ENCODE measurements around the gene SLC50A1.

The SLC50A1 gene, protein sequence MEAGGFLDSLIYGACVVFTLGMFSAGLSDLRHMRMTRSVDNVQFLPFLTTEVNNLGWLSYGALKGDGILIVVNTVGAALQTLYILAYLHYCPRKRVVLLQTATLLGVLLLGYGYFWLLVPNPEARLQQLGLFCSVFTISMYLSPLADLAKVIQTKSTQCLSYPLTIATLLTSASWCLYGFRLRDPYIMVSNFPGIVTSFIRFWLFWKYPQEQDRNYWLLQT

DNA sequence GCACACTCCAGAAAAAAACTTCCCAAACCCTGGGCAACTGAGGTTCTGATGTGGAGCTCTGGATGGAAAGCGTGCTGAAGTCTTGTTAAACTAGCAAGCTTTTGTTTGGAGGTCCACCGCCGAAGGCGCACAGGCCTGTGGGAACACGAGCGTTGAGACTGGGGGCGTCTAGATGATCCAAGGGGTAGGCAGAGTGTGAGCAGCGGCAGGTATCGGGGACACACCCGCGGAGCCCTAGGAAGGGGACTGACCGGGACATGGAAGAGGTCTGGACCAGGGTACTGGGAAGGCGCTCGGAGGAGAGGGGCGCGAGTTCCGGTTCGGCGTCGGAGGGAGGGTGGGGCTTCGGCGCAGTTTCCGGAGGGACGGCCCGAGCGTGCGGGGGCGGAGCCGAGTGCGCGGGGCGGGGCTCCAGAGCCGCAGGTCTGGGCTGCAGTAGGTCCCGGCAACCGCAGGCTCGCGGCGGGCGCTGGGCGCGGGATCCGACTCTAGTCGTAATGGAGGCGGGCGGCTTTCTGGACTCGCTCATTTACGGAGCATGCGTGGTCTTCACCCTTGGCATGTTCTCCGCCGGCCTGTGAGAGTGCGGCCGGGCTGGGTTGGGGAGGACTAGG, at the start of gene SLC50A1:
TSS of gene SLC50A1 (plus strand) at position 438 of the 614 bp plus-strand sequence. CDS start at position 498, 60 bp downstream.
- DNase-seq (ENCODE audit: low read depth, low spot score): no peak

DNA sequence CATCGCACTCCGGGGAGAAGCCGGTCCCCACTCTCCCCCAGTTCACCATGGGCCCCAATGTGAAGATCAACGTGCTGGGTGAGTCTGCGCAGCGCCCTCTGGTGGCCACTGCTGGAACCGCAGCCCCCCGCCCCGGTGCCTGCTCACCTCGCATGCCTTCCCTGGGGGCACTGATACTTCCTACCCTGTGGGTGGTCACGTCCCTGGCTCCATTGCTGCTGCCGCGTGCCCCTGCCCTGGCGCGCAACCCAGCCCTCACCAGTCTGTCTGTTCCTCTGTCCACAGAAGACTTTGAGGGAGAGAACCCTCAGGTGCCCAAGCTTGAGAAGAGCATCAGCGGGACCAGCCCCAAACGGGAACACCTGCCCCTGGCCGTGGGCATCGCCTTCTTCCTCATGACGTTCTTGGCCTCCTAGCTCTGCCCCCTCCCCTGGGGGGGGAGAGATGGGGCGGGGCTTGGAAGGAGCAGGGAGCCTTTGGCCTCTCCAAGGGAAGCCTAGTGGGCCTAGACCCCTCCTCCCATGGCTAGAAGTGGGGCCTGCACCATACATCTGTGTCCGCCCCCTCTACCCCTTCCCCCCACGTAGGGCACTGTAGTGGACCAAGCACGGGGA, 49.4 kb upstream of the SLC50A1 start:
- DNase-seq (ENCODE audit: low read depth, low spot score): no peak

DNA sequence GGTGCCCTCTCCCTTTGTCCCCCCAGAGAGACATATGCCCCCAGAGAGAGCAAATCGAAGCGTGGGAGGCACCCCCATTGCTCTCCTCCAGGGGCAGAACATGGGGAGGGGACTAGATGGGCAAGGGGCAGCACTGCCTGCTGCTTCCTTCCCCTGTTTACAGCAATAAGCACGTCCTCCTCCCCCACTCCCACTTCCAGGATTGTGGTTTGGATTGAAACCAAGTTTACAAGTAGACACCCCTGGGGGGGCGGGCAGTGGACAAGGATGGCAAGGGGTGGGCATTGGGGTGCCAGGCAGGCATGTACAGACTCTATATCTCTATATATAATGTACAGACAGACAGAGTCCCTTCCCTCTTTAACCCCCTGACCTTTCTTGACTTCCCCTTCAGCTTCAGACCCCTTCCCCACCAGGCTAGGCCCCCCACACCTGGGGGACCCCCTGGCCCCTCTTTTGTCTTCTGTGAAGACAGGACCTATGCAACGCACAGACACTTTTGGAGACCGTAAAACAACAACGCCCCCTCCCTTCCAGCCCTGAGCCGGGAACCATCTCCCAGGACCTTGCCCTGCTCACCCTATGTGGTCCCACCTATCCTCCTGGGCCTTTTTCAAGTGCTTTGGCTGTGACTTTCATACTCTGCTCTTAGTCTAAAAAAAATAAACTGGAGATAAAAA, 48.7 kb upstream of the SLC50A1 start:
- DNase-seq (ENCODE audit: low read depth, low spot score): no peak

DNA sequence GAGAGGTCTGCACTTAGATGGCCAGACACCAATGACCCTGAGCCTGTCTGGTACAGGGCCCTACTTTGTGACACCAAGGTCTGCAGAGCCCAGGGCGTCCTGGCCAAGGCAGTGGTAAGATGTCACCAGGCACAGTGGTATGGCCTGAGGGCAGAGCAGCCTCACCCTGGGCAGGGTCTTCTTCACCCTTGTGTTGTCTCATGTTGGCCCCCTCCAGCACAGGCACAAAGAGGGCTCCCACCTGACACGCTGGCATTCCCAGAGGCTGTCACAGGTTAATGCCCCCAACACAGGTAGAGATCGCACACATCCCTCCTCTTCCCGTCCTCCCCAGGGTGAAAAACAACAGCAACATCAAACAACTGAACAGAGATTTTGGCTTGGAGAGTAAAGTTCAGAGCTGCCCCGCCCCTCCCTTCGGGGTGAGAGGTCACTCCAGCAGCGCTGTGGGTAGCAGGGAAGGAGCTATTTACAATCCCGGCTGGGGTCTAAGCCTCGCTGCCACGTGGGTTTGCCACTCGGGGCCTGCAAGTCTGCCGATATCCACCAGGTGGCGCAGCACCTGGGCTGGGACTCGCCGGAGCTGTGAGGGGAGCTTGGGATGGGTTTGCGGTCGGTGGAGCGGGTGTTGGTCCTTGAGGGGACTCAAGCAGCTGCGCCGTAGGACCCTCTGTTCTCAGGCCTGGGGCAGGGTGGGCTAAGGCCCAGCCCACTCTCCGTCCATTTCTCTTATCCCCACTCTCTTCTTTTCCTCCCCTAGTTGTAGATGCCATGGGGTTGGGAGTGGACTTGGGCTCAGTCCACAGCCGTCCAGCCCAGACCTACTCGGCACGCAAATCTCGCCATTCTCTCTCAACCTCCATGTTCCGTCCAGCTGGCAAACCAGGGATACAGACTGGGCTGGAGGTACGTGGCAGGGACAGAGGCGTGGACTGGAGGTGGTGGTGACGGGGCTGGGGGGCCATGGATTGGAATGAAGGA, 44.3 kb upstream of the SLC50A1 start:
- no peak for DNase-seq (ENCODE audit: low read depth, low spot score)

DNA sequence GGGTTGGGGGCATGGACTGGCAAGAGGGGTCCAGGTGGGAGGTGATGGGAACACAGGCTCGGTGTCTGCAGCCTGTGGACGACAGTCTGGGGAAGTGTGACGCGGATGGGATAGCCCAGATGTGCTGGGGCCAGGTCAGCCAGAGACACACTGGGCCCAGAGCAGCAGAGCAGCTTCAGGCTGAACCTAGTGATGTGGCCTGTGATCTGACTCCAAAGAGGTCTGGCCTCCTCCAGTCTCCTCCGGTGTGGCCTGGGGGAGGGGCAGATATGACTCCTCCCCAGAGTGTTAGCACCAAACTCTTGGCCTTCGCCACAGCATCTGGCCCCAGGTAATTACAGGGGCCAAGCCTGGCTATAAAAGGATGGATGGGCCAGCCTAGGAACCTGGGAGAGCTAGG, 43.5 kb upstream of the SLC50A1 start:
- DNase-seq (ENCODE audit: low read depth, low spot score): no peak

DNA sequence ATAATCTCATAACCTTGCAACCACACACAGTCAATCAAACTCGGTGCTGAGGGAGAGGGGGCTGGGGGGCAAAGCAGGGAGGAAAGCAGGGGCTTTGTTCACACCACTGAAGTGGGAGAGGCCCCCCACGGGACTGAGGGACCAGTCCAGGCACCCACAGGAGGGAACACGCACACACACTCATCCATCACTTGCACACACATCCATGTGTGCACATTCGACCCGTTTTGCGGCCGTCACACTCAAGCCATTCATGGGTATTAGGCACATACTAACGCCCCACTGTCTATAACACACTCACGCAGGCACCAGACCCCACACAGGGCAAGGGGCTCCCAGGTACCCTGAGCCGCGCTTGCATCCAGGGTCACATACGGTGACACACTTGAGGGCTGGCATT, 43.0 kb upstream of the SLC50A1 start:
- DNase-seq (ENCODE audit: low read depth, low spot score): no peak

DNA sequence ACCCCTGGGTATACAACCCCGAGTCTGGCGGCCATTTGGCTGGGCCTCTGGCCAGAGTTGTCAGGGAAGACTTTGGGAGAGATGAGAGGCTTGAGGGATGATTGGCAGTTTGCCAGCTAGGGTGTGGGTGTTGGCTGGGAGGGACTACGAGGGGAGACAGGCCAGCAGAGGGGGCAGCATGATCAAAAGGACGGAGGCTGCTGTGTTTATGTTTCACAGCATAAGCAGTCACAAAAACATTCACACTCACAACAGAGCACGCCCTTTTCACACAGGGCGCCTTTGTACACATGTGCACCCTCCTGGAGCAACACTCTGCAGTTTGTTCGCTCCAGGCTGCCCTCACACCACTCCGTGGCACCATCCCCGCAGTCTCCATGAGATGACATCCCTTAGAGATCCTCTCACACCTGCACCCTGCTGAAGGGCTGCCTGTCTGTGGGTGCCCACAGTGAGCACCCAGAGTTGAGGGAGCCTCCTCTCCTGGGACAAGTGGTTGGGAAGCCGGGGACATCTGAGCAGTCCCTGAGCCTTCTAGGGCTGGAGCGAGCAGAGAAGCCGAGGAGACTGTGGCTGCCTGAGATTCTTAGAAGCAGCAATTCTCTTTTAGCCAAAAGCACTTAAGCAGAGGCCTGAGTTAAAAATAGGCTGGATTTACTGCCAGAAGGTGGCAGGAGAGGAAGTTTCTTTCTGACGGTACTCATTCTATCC, 41.6 kb upstream of the SLC50A1 start:
- DNase-seq (ENCODE audit: low read depth, low spot score): no peak

DNA sequence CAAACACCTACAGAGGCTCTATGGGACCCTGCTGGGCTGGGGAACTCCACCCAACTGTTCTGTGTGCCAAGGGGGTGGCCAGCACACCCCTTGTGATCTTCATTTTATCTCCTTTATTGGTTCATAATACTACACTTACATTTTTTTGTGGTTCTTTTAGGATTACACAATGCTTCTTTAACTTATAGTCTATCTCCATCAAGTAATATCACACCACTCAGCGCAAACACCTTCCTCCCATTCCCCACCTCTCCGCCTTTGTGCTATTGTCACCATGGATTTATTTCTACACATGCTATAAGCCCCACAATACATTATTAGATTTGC, 41.1 kb upstream of the SLC50A1 start:
- no peak for DNase-seq (ENCODE audit: low read depth, low spot score)

DNA sequence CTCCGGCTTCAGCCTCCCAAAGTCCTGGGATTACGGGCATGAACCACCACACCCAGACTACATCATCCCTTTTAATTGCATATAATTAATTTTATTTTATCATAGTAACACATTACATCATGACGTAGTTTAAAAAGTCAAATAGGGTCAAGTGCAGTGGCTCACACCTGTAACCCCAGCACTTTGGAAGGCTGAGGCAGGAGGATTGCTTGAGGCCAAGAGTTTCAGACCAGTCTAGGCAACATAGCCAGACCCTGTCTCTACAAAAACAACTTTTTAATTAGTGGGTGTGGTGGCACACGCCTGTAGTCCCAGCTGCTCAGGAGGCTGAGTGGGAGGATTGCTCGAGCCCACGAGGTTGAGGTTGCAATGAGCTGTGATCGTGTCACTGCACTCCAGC, 36.3 kb upstream of the SLC50A1 start:
- no peak for DNase-seq (ENCODE audit: low read depth, low spot score)

DNA sequence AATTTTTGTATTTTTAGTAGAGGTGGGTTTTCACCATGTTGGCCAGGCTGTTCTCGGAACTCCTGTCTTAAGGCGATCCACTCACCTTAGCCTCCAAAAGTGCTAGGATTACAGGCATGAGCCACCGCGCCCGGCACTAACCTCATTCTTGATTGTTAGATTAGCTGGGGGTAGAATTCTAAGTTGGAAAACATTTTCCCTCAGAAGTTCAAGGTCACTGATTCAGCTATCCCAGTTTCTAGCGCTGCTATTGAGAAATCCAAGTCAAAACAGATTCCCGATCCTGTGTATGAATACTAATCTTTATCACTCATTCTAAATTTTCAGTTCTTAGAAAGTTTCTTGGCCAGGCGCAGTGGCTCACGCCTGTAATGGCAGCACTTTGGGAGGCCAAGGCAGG, 32.3 kb upstream of the SLC50A1 start:
- no peak for DNase-seq (ENCODE audit: low read depth, low spot score)

DNA sequence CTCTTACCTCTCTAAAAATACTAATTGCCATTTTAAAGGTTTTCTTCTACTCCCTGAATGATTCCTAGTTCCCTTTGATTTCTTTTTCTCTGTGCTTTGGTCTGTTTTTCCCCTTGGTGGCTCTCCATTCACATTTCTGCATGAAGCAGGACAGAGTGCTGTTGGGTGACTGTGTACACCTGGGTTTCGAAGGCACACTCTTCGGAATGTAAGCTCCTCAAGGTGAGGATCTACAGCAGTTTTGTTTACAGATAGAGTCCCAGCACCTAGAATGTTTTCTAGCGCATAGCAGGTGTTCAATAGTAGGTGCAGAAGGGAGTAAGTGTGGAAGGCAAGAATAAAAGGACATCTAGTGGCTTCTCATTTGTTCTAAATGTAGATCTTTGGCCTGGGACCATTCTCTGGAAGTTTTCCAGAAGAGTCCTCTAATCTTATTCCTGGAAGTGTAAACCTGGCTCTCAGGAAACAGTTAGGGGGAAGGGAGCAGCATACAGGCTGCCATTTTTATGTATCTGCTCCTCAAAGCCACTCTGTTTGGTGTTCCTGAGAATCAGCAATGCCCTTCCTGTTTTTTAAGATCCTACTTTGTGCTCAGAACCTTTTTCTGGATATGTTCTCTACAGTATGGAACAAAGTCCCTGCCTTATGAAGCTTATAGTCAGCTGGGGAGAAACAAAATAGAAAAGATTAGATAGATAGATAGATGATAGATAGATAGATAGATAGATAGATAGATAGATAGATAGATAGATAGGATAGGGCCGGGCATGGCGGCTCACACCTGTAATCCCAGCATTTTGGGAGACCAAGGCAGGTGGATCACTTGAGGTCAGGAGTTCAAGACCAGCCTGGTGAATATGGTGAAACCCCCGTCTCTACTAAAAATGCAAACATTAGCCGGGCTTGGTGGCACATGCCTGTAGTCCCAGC, 30.8 kb upstream of the SLC50A1 start:
- DNase-seq (ENCODE audit: low read depth, low spot score): no peak

DNA sequence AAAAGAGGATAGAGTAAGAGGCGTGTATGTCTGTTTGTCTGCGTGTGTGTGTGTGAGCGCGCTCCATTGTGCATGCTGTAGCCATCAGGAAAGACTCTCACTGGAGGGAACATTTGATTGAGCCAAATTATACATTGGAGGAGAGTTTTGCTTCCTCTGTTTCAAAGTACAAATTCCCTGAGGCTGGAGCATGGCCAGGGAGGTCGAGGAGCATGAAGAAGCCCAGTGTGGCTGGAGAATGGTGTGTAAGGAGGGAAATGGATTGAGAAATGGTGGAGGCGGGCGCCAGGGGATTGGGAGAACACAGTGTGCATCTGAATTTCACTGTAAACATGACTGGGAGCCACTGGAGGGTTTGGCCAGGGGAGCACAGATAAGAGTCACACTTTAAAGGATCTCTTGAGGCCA, 30.0 kb upstream of the SLC50A1 start:
- no peak for DNase-seq (ENCODE audit: low read depth, low spot score)

DNA sequence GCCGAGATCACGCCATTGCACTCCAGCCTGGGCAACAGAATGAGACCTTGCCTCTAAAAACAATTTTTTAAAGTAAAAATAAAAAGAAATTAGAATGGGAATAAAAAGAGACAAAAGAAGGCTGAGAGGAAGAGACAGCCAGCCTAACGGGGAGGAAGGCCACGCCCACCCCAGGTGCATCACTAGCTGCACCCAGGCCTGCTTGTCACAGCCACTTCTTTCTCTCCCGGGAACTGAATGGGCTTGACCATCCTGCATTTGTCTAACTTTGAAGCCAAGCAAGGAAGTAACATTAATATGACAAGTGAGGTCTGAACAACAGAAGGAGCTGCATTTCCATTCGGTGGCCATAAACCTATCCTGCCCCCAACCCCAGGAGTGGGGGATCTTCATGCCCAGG, 28.8 kb upstream of the SLC50A1 start:
- DNase-seq (ENCODE audit: low read depth, low spot score): no peak

DNA sequence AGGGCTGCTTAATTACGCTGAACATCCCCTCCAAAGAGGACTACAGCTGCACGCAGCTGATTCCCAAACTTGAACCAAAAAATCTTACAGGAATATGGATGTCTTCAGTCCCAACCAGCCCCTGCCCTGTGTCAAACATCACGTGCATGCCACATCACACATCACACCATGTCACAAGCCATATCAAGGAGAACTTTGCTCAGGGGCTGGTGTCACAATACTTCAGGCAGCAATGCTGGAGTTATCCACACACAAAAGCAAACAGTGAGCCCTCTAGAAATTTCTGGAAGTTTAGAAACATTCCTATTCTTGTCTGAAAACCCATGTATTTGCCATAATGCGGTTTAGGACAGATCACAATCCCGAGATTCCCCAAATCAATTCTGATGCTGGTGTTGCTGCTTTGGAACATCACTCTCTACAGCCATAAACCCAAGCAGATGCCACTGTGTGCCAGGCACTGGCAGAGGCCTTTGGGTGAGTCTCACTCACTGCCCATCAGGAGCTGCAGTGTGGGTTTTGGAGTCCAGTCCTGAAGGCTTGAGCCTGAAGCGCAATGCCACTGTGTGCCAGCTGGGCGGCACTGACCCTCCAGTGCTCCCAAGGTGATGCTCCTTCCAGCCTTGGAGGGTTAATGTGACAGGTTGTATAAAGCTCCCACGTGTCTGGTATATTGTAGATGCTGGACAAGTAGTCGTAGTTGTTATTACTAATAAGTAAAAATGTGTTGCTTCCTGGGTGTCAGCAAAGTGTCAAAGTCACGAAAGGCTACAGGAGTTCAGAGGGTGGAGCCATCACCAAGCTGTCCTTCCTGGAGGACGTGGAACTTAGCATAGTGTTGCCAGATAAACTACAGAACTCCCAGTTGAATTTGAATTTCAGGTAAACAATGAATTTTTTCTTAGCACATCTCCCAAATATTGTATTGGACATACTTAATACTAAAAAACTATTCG, 28.1 kb upstream of the SLC50A1 start:
- no peak for DNase-seq (ENCODE audit: low read depth, low spot score)

DNA sequence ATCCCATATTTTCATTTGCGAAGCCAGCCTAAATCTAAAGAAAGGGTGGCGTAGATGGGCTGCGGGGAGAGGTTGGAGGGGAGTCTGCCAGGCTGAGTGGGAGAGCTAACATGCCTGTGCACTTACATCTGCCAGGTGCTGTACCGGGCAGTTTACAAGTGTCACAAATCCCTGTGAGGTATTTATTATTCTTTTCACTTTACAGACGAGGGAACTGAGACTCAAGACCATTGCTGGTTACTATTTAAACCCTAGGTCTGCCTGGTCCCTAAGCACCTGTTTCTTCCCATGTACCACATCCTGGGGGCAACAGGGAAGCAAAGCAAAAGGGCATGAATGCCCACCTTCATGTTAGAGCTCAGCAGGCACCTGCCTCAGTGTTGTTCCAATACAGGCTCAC, 27.4 kb upstream of the SLC50A1 start:
- no peak for DNase-seq (ENCODE audit: low read depth, low spot score)

DNA sequence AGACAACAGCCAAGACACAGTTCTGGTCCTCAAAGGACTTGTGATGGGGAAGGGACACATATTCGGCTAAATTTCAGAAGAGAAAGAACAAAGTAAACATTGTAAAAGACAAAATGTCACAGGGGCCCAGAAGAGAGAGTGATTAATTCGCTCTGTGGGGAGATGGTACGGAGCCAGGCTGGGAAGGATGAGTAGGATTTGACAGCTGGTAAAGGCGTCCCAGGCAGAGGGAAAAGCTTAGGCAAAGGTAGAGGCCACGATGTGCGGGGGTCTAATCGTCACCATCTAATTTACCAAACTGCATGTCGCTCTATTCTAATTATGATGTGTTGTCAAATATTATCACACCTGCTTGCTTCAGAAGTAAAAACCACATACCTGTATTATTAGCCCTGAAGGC, 25.3 kb upstream of the SLC50A1 start:
- no peak for DNase-seq (ENCODE audit: low read depth, low spot score)

DNA sequence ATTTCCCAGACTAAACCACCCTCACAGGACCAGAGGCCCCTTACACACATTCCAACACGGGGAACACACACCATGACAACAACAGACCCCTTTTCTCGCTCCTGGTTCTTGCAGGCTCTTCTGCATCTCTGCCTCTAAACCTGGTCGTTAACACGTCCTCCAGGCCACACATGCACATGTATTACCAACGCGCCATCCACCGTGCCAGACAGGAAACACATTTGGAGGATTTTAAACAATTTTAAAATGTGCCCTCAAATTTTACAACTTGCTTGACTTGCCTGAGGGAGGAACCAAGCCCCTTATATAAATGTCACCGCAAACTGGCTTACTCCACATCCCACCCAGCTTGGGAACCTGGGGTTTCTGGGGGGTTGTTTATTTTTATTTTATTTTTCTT, 24.8 kb upstream of the SLC50A1 start:
- DNase-seq (ENCODE audit: low read depth, low spot score): no peak

DNA sequence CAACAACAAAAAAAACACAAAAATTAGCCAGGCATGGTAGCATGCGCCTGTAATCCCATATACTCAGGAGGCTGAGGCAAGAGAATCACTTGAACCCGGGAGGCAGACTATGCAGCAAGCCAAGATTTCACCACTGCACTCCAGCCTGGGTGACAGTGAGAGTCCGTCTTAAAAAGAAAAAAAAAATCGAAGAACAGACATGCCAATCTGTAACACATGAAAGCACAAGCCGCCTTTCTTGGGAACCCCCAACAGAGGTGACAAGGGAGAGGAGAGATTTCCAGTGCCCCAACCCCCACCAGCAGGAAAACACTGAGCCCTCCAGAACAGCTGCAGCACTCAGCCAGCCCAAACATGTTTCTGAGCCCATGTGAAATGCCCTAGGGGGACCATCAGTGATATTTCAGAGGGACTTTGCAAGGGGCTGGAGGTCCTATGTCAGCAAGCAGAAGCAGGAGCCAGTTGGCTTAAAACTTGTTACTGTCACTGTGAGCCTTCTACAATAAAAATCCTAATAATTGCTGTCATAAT, 22.1 kb upstream of the SLC50A1 start:
- DNase-seq (ENCODE audit: low read depth, low spot score): no peak
